ENCODE results near the gene HNRNPLL. TPM values are rescaled to one million over a fixed set of nuclear protein-coding genes. Genes with fewer than 3 reads are reported as not detected.
"Not testable (repeated sequence)": the region's sequence is repeated elsewhere in the genome, so short reads cannot be mapped to it uniquely, and the experiment has no call there.

Gene HNRNPLL
- polyA plus RNA-seq, 1 of the 3 experiments (the other 2 are of a cell fraction): 24.4 TPM

DNA sequence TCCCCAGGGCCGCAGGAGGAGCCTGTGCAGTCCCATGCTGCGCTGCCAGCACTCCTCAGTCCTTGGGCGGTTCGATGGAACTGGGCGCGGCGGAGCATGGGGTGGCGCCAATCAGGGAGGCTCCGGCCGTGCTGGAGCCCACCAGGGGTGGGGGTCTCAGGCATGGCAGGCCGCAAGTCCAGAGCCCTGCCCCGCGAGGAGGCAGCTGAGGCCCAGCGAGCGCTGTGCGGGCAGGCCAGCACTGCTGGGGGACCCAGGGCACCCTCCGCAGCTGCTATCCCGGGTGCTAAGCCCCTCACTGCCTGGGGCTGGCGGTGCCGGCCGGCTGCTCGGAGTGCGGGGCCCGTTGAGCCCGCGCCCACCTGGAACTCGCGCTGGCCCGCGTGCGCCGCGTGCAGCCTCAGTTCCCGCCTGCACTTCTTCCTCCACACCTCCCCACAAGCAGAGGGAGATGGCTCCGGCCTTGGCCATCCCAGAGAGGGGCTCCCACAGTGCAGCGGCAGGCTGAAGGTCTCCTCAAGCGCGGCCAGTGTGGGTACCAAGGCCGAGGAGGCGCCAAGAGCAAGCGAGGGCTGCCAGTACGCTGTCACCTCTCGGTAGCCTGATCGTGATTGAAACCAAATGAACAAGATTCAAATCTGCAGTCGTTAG is 40.4 kb upstream of the HNRNPLL start:
- no peak for TF ChIP-seq GATA2 (CRISPR knock-in tag; IDR thresholded peaks at IDR 0.05)
- TF ChIP-seq, protein P1, sequence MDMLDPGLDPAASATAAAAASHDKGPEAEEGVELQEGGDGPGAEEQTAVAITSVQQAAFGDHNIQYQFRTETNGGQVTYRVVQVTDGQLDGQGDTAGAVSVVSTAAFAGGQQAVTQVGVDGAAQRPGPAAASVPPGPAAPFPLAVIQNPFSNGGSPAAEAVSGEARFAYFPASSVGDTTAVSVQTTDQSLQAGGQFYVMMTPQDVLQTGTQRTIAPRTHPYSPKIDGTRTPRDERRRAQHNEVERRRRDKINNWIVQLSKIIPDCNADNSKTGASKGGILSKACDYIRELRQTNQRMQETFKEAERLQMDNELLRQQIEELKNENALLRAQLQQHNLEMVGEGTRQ (IDR thresholded peaks at IDR 0.05; ENCODE audit: borderline replicate concordance, low read depth, low read length): no peak
- H3K9ac ChIP-seq: no peak overlapping the region
- POLR2A ChIA-PET: no interaction called here

DNA sequence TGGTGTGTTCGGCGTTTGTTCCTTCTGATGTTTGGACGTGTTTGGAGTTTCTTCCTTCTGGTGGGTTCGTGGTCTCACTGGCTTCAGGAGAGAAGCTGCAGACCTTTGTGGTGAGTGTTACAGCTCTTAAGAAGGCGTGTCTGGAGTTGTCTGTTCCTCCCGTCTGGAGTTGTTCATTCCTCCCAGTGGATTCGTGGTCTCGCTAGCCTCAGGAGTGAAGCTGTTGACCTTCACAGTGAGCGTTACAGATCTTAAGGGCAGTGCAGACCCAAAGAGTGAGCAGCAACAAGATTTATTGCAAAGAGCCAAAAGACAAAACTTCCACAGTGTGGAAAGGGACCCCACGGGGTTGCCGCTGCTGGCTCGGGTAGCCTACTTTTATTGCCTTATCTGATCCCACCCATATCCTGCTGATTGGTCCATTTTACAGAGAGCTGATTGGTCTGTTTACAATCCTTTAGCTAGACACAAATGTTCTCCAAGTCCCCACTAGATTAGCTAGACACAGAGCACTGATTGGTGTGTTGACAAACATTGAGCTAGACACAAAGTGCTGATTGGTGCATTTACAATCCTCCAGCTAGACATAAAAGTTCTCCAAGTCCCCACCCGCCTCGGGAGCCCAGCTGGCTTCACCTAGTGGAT is 39.8 kb upstream of the HNRNPLL start:
- H3K9me3 ChIP-seq; H3K4me3 ChIP-seq (ENCODE audit: low read depth in 2 of 2, low read length in 1 of 2); H4K20me1 ChIP-seq (ENCODE audit: insufficient read depth); H3K79me2 ChIP-seq (ENCODE audit: insufficient read depth); H3K4me1 ChIP-seq (ENCODE audit: control insufficient read depth in 1 of 2, insufficient read depth in 2 of 2, low read depth in 1 of 2, low read length in 1 of 2); DNase-seq; H3F3A ChIP-seq (replicated peaks; ENCODE audit: insufficient read depth); H3K9ac ChIP-seq; H3K36me3 ChIP-seq (replicated peaks in 1 of 2; ENCODE audit: control insufficient read depth in 1 of 2, insufficient read depth in 2 of 2, low read length in 1 of 2); POLR2A ChIA-PET; H2AFZ ChIP-seq (ENCODE audit: low read depth); H3K27me3 ChIP-seq (ENCODE audit: insufficient read depth); CTCF ChIA-PET; H3K9me2 ChIP-seq; H3K27ac ChIP-seq (ENCODE audit: low read depth in 2 of 2, low read length in 1 of 2); H3K4me2 ChIP-seq: not testable (repeated sequence)
- WGBS (ENCODE audit: low lambda C conversion rate): 89% methylated on average over 14 of the region's 14 CpGs

More for the DNA sequence above, 40.4 kb upstream of the HNRNPLL start:
- Histone ChIP-seq H3K9me3 (no peaks in the 10 kb centered on the region), H3K4me2 (no peak overlapping the region), H3K27me3 (ENCODE audit: insufficient read depth) (no peaks in the 10 kb centered on the region), H4K20me1 (ENCODE audit: insufficient read depth) (no peaks in the 10 kb centered on the region), H3K36me3 (replicated peaks in 1 of 2; ENCODE audit: control insufficient read depth in 1 of 2, insufficient read depth in 2 of 2, low read length in 1 of 2) (no peaks in the 10 kb centered on the region), H2AFZ (ENCODE audit: low read depth) (no peak overlapping the region), H3K4me3 (ENCODE audit: low read depth in 2 of 2, low read length in 1 of 2) (no peak overlapping the region), H3K79me2 (ENCODE audit: insufficient read depth) (no peaks in the 10 kb centered on the region), H3K27ac (ENCODE audit: low read depth in 2 of 2, low read length in 1 of 2) (no peak overlapping the region), H3K4me1 (ENCODE audit: control insufficient read depth in 1 of 2, insufficient read depth in 2 of 2, low read depth in 1 of 2, low read length in 1 of 2) (no peaks in the 10 kb centered on the region), H3K9me2 (no peaks in the 10 kb centered on the region), H3F3A (replicated peaks; ENCODE audit: insufficient read depth) (no peaks in the 10 kb centered on the region)
- DNase-seq: no peak
- WGBS (ENCODE audit: low lambda C conversion rate): 96% methylated on average over 31 of the region's 45 CpGs
- CTCF ChIA-PET: no interaction called here

DNA sequence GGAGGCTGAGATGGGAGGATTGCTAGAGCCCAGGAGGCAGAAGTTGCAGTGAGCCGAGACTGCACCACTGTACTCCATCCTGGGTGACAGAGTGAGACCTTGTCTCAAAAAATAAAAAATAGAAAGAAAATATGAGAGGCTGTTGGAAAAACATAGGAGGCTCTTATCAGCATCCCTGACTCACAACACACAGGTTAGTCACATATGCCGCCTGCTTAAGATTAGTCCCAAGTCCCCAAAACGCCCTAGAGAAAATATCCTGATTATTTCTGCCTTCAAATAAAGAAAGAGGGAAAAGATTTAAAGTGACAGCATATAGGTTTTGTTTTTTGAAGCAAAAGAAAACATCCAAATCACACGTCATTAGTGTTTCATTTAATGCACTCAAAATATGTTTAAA is 33.3 kb upstream of the HNRNPLL start:
- Histone ChIP-seq H2AFZ (ENCODE audit: low read depth) (no peak overlapping the region), H3K36me3 (replicated peaks in 1 of 2; ENCODE audit: control insufficient read depth in 1 of 2, insufficient read depth in 2 of 2, low read length in 1 of 2) (no peaks in the 10 kb centered on the region), H3K27me3 (ENCODE audit: insufficient read depth) (no peaks in the 10 kb centered on the region), H3K79me2 (ENCODE audit: insufficient read depth) (no peaks in the 10 kb centered on the region), H4K20me1 (ENCODE audit: insufficient read depth) (no peaks in the 10 kb centered on the region), H3K4me1 (ENCODE audit: control insufficient read depth in 1 of 2, insufficient read depth in 2 of 2, low read depth in 1 of 2, low read length in 1 of 2) (peaks cover 0 to 10% of the 10 kb centered on the region in 2 experiments; a peak in 2 of 4 replicates), H3F3A (replicated peaks; ENCODE audit: insufficient read depth) (peaks cover 10% of the 10 kb centered on the region), H3K4me3 (ENCODE audit: low read depth in 2 of 2, low read length in 1 of 2) (no peak overlapping the region), H3K27ac (ENCODE audit: low read depth in 2 of 2, low read length in 1 of 2) (no peak overlapping the region), H3K9ac (no peak overlapping the region), H3K9me3 (no peaks in the 10 kb centered on the region), H3K9me2 (no peaks in the 10 kb centered on the region), H3K4me2 (no peak overlapping the region)
- DNase-seq: no peak
- TF ChIP-seq, protein P2, sequence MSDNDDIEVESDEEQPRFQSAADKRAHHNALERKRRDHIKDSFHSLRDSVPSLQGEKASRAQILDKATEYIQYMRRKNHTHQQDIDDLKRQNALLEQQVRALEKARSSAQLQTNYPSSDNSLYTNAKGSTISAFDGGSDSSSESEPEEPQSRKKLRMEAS (IDR thresholded peaks at IDR 0.05; ENCODE audit: low read depth): no peak
- TF ChIP-seq JUND (IDR thresholded peaks at IDR 0.05) (no peak), RXRA (IDR thresholded peaks at IDR 0.05; ENCODE audit: borderline replicate concordance, low read depth) (no peak), FOXM1 (IDR thresholded peaks at IDR 0.05; ENCODE audit: low read depth) (no peak), SMC3 (IDR thresholded peaks at IDR 0.05; ENCODE audit: low read depth, low read length) (no peak), CHD2 (IDR thresholded peaks at IDR 0.05; ENCODE audit: low read length, partially characterized antibody) (no peak), EP300 (IDR thresholded peaks at IDR 0.05; ENCODE audit: borderline replicate concordance in 1 of 2, low read depth in 1 of 2, low read length in 1 of 2) (no peak), GABPA (IDR thresholded peaks at IDR 0.05; ENCODE audit: low read depth) (no peak), MXI1 (IDR thresholded peaks at IDR 0.05; ENCODE audit: low read depth, low read length) (no peak)
- ChIA-PET CTCF (interaction anchor here (0.7 kb wide), 1 partner anchor 12 kb away, joined by 3 read pairs; no protein-coding TSS in a partner anchor), POLR2A (no interaction called here)
- WGBS (ENCODE audit: low lambda C conversion rate): 84% methylated on average over 4 of the region's 4 CpGs

Measured in SK-N-SH (cell line).